HG03469 (cell line): ENCODE data around the gene PANK3.
"Not testable (repeated sequence)": the region's sequence is repeated elsewhere in the genome, so short reads cannot be mapped to it uniquely, and the experiment has no call there.

ENCODE experiments used
- ATAC-seq: cut with Tn5 transposase; IDR thresholded peaks from one replicate; pipeline ENCODE4 v1.9.1; 2021; ENCODE audit warnings: mild to moderate bottlenecking, moderate library complexity, moderate number of reproducible peaks; ENCODE audit not compliant: unreplicated experiment

Gene PANK3

GRCh38 chr5:168553377-168554130 lies 25.6 kb downstream of the PANK3 start:
- no peak for ATAC-seq

- ATAC-seq = no peak
Measured at GRCh38 chr5:168552146-168552545, 27.0 kb downstream of the PANK3 start.

- no peak for ATAC-seq
Measured at GRCh38 chr5:168550656-168551055, 28.5 kb downstream of the PANK3 start.

- no peak for ATAC-seq
Measured at GRCh38 chr5:168549554-168549953, 29.6 kb downstream of the PANK3 start.

- no peak for ATAC-seq
Measured at GRCh38 chr5:168537176-168537575, 42.0 kb downstream of the PANK3 start.

GRCh38 chr5:168534351-168534750 lies 44.8 kb downstream of the PANK3 start:
- not testable (repeated sequence) for ATAC-seq

GRCh38 chr5:168531987-168532864 lies 46.9 kb downstream of the PANK3 start:
- ATAC-seq = no peak

GRCh38 chr5:168531191-168531590 lies 48.0 kb downstream of the PANK3 start:
- no peak for ATAC-seq

- no peak for ATAC-seq
Measured at GRCh38 chr5:168530621-168531150, 48.5 kb downstream of the PANK3 start.

- ATAC-seq = no peak
Measured at GRCh38 chr5:168529374-168530234, 49.6 kb downstream of the PANK3 start.

GRCh38 chr5:168528521-168529373 lies 50.4 kb downstream of the PANK3 start, which contains the start of gene FBLL1:
TSS of gene FBLL1 (plus strand) at chr5:168529305. CDS start at chr5:168529505, 200 bp downstream.
- no peak for ATAC-seq

- ATAC-seq = no peak
Measured at GRCh38 chr5:168527756-168528295, 51.3 kb downstream of the PANK3 start.

GRCh38 chr5:168525856-168526255 lies 53.3 kb downstream of the PANK3 start:
- no peak for ATAC-seq

GRCh38 chr5:168513861-168514428 lies 65.2 kb downstream of the PANK3 start:
- ATAC-seq = no peak

GRCh38 chr5:168502563-168503237 lies 76.5 kb downstream of the PANK3 start:
- ATAC-seq = no peak
